OCI-LY3 (cell line): ENCODE data around the gene SPDYE1.

ENCODE experiments used
- H2AFZ ChIP-seq: fragments of 200-600, 300-600 bp; shearing (Covaris generic); 2 replicates; pipeline ENCODE4 v1.6.0; 2014; ENCODE audit warnings: antibody characterized with exemption, low read depth, low read length
- H3K27ac ChIP-seq: fragments of 200-600, 300-600 bp; sonication (generic); 2 replicates; pipeline ENCODE4 v1.5.1; 2014; ENCODE audit warnings: mild to moderate bottlenecking, low read length, moderate library complexity, mixed read lengths
- H3K27me3 ChIP-seq: fragments of 200-600, 300-600 bp; sonication (generic); 2 replicates; pipeline ENCODE4 v1.6.1; 2014; ENCODE audit warnings: low read depth, low read length, mixed read lengths
- H3K36me3 ChIP-seq: fragments of 200-600, 300-600 bp; sonication (generic); replicated peaks from 2 replicates; pipeline ENCODE3; 2014; ENCODE audit warnings: low read depth, low read length, mixed read lengths
- H3K4me1 ChIP-seq: fragments of 300-600, 200-600 bp; sonication (generic); 2 replicates; pipeline ENCODE4 v1.6.1; 2014; ENCODE audit warnings: low read length, mixed read lengths
- H3K4me2 ChIP-seq: fragments of 200-600, 300-600 bp; sonication (generic); 2 replicates; pipeline ENCODE4 v1.6.1; 2014; ENCODE audit warnings: low read length, mixed read lengths
- H3K4me3 ChIP-seq: fragments of 300-600, 200-600 bp; sonication (generic); 2 replicates; pipeline ENCODE4 v1.5.1; 2014; ENCODE audit warnings: antibody characterized with exemption, mild to moderate bottlenecking, low read length, moderate library complexity
- H3K79me2 ChIP-seq: fragments of 300-600, 200-600 bp; shearing (Covaris generic); 2 replicates; pipeline ENCODE4 v1.6.1; 2014; ENCODE audit warnings: mild to moderate bottlenecking, low read length, mixed read lengths
- H3K9ac ChIP-seq: fragments of 300-600, 200-600 bp; shearing (Covaris generic); 2 replicates; pipeline ENCODE4 v1.6.0; 2014; ENCODE audit warnings: mild to moderate bottlenecking, low read length, moderate library complexity
- H3K9me3 ChIP-seq: fragments of 200-600, 300-600 bp; shearing (Covaris generic); 2 replicates; pipeline ENCODE4 v1.6.1; 2014; ENCODE audit warnings: low read length, mixed read lengths; ENCODE audit not compliant: insufficient read depth
- H4K20me1 ChIP-seq: fragments of 200-600, 300-600 bp; sonication (generic); 2 replicates; pipeline ENCODE4 v1.6.1; 2016; ENCODE audit warnings: low read length, mixed read lengths; ENCODE audit not compliant: insufficient read depth
- EZH2phosphoT487 ChIP-seq: fragments of 200-600 bp; shearing (Covaris generic); IDR thresholded peaks from 2 replicates; pipeline ENCODE4 v1.6.1; 2018; ENCODE audit warnings: antibody characterized with exemption, mixed run types, low read depth
- TF ChIP-seq, protein P1 (sequence below): fragments of 200-600, 300-600 bp; sonication (generic); IDR thresholded peaks from 2 replicates; pipeline ENCODE4 v1.5.1; 2014; ENCODE audit warnings: antibody characterized with exemption, low read length, low read depth

SPDYE1 gene

DNA sequence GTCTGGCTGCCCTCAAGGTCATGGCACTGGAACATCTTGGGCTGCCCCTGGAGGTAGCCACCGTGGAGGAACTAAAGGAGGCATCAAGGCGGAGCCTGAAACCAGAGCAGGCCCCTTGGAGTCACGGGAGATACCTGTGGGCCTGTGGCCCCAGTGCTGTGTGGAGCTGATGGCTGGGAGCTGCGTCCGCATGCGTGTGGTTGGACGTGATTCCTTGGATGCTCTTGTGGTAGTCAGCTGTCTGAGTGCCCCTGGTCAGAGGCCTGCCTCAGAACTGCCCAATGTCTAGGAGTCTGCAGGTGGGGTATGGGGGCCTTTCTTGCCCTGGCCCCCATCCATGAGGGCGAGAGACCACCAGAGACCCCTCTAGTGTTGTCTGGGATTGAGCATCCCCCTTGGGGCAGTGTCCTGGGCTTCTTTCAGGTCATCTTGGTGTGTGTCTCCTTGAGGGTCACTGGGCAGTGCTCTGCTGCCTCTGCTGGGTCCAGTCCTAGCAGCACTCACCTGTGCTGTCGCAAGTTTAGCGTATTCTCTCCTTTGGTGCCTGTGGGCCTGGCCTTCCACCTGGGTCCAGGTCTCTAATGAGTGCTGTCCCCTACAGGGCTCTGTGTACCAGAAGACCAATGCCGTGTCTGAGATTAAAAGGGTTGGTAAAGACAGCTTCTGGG, 59.6 kb downstream of the SPDYE1 start:
- TF ChIP-seq, protein P1, sequence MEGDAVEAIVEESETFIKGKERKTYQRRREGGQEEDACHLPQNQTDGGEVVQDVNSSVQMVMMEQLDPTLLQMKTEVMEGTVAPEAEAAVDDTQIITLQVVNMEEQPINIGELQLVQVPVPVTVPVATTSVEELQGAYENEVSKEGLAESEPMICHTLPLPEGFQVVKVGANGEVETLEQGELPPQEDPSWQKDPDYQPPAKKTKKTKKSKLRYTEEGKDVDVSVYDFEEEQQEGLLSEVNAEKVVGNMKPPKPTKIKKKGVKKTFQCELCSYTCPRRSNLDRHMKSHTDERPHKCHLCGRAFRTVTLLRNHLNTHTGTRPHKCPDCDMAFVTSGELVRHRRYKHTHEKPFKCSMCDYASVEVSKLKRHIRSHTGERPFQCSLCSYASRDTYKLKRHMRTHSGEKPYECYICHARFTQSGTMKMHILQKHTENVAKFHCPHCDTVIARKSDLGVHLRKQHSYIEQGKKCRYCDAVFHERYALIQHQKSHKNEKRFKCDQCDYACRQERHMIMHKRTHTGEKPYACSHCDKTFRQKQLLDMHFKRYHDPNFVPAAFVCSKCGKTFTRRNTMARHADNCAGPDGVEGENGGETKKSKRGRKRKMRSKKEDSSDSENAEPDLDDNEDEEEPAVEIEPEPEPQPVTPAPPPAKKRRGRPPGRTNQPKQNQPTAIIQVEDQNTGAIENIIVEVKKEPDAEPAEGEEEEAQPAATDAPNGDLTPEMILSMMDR: no peak
- no peak for TF ChIP-seq EZH2phosphoT487
- H3K4me3 ChIP-seq: no peak overlapping the region
- H3K4me1 ChIP-seq: peaks cover 12% of the 10 kb centered on the region

DNA sequence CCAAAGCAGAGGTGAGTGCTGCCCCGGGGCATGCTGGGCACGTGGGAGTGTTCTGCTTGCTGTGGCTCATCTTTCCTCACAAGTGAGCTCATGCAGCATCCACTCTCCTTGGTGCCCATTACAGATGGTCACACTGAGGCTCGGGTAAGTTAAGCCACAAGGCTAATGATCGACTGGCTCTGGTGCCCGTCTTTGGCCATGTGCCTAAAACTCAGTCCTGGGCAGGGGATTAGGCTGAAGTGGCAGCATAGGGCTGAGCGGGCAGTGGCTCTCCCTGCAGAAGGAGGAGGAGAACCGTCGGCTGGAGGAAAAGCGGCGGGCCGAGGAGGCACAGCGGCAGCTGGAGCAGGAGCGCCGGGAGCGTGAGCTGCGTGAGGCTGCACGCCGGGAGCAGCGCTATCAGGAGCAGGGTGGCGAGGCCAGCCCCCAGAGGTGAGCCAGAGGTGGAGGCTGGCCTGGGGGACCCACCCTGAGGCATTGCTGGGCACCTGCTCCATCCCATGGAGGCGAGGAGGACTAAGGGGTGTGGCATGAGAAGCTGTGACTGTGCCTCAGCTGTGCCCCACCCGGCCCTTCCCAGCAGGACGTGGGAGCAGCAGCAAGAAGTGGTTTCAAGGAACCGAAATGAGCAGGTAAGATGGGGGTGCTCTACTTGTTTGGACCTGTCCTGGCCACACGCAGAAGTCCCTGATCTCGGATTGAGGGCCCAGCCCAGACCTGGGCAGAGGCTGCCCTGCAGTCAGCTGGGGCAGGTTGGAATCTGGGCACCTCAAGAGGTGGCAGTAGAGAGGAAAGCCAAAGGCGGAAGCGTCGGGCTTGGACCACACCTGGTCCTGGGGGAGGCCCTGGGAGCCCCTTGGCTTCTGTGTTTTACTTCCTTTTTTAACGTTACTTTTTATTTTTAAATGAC, 60.4 kb downstream of the SPDYE1 start:
- Histone ChIP-seq H2AFZ (no peak overlapping the region), H3K9ac (no peak overlapping the region), H3K9me3 (no peaks in the 10 kb centered on the region), H3K27me3 (no peaks in the 10 kb centered on the region), H3K4me2 (no peak overlapping the region), H3K4me3 (no peak overlapping the region), H3K79me2 (no peaks in the 10 kb centered on the region), H4K20me1 (peaks cover 13% of the 10 kb centered on the region), H3K36me3 (peaks cover 72% of the 10 kb centered on the region), H3K27ac (peak overlapping the region; percentile 50), H3K4me1 (peaks cover 12% of the 10 kb centered on the region)
- no peak for TF ChIP-seq EZH2phosphoT487
- TF ChIP-seq, protein P1: no peak

More for the DNA sequence above, 59.6 kb downstream of the SPDYE1 start:
- Histone ChIP-seq H3K9ac (no peak overlapping the region), H3K27me3 (no peaks in the 10 kb centered on the region), H3K27ac (no peak overlapping the region), H3K9me3 (no peaks in the 10 kb centered on the region), H4K20me1 (peaks cover 13% of the 10 kb centered on the region), H3K79me2 (no peaks in the 10 kb centered on the region), H3K4me2 (no peak overlapping the region), H3K36me3 (peaks cover 69% of the 10 kb centered on the region), H2AFZ (no peak overlapping the region)

DNA sequence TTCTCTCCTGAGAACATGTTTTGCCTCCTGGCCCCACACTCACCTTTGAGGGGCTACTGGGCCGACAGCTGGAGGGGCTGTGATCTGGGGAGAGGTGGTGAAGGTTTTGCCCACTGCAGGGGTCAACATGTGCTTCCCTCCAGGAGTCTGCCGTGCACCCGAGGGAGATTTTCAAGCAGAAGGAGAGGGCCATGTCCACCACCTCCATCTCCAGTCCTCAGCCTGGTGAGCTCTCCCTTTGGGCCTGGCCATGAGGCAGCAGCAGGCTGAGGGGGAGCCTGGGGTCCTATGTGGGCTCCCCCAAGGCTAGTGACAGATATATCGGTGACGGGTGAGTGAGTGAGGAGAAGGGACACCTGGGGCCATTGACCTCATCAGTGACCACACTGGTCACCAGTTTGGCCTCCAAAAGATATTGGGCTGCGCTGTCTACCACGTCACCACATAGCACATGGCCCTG, 61.1 kb downstream of the SPDYE1 start:
- peaks cover 69% of the 10 kb centered on the region for H3K36me3 ChIP-seq
- no peaks in the 10 kb centered on the region for H3K27me3 ChIP-seq
- no peaks in the 10 kb centered on the region for H3K79me2 ChIP-seq
- no peak overlapping the region for H2AFZ ChIP-seq
- peaks cover 12% of the 10 kb centered on the region for H3K4me1 ChIP-seq
- peak overlapping the region; percentile 50 for H3K27ac ChIP-seq
- H3K9ac ChIP-seq: no peak overlapping the region
- no peaks in the 10 kb centered on the region for H3K9me3 ChIP-seq
- TF ChIP-seq, protein P1: no peak
- TF ChIP-seq EZH2phosphoT487: no peak
- peaks cover 13% of the 10 kb centered on the region for H4K20me1 ChIP-seq
- no peak overlapping the region for H3K4me3 ChIP-seq
- no peak overlapping the region for H3K4me2 ChIP-seq
